GM18858 (cell line): Measurements from ENCODE around the gene HIGD2A.

ENCODE experiments used
- ATAC-seq: cut with Tn5 transposase; IDR thresholded peaks from one replicate; pipeline ENCODE4 v1.9.1; 2021; ENCODE audit not compliant: unreplicated experiment

Gene HIGD2A

DNA sequence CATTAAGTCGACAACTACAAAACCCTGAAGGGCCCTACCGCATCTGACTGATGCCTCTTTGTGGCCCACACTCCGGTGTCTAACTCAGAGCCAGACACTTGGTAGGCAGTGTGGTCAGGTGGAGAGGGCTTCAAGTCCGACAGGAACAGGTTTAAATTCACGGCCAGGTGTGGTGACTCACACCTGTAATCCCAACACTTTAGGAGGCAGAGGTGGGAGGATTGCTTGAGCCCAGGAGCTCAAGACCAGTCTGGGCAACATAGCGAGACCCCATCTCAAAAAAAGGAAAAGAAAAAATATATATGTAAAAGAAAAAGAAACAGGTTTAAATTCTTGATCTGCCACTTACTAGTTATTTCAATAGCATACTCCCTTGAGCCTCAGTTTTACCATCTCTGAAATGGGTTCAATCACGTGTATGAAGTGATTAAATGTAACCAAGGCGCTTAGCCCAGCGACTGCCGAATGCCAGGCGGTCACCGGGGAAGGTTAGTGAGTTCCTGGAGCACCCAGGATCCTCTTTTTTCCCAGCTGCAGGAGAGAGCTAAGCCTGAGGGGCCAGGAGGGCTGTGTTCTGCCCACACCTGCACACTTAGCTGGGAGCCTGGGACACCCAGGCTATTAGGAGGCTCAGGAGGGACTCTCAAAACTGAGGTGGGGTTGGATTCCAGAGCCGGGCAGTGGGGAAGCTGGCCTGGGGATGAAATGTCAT is 26.8 kb downstream of the HIGD2A start:
- ATAC-seq, result no peak

GRCh38 chr5:176415952-176416924 is 27.7 kb downstream of the HIGD2A start, which contains the start of gene CLTB:
CLTB (minus strand) TSS chr5:176416539; CDS start chr5:176416363, 176 bp downstream.
- peak; percentile 81 for ATAC-seq

GRCh38 chr5:176416965-176417364 is 28.4 kb downstream of the HIGD2A start:
- no peak for ATAC-seq

DNA sequence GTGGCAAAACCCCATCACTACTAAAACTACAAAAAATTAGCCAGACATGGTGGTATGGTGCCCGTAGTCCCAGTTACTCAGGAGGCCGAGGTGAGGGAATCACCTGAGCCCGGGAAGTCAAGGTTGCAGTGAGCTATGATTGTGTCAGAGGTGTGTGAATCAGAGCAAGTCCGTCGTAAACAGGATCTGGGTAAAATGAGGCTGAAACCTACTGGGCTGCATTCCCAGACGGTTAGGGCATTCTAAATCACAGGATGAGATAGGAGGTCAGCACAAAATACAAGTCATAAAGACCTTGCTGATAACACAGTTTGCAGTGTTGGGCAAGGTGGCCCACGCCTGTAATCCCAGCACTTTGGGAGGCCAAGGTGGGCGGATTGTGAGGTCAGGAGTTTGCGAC is 29.7 kb downstream of the HIGD2A start:
- no peak for ATAC-seq

DNA sequence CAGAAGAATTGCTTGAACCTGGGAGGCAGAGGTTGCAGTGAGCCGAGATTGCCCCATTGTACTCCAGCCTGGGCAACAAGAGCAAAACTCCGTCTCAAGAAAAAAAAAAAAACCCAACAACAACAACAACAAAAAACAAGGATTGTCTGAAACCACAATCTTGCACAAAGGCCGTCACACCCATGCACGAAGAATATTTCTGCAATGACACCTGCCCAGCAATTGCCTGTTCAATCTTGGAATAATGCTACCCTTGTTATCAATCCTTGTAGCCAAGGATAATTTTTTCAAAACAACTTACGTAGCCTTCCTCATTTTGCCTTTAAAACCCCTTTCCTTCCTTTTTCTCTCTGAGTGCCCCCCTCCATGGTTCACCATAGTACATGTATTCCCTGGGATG is 31.5 kb downstream of the HIGD2A start:
- ATAC-seq, result no peak

DNA sequence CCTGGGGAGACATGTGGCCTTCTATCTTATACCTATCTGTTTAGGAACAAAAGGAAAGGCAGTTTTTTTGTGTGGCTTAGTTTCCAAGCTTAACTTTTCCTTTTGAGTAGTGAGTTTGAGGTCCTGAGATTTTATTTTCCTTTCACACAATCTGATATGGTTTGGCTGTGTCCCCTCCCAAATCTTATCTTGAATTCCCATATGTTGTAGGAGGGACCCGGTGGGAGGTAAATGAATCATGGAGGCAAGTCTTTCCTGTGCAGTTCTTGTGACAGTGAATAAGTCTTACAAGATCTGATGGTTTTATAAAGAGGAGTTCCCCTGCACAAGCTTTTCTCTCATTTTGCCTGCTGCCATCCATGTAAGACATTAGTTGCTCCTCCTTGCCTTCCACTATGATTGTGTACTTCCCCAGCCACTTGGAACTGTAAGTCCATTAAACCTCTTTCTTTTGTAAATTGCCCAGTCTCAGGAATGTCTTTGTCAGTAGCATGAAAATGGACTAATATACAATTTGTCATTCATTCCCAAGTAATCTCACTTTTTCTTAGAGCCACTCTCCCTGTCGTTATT is 32.5 kb downstream of the HIGD2A start:
- ATAC-seq, result no peak

DNA sequence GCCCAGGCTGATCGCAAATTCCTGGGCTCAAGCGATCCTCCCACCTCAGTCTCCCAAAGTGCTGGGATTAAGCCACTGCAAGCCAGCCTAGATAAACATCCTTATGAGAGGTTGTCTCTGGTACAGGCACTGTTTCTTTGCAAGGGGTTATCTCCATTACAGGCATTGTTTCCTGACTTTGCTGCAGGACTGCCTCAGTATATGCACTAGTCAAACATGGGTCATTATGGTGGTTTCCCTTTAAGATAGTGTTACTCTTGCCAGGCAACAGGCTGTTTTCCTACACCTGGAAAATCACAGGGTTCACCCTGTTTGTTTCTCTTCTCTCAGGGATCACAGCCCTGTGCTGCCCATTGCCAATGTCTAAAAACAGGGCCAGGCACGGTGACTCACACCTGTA is 35.6 kb downstream of the HIGD2A start:
- ATAC-seq, result no peak

- ATAC-seq, result no peak
These were observed 36.6 kb downstream of the HIGD2A start for GRCh38 chr5:176425138-176425537.

GRCh38 chr5:176425791-176426190 is 37.2 kb downstream of the HIGD2A start:
- no peak for ATAC-seq

DNA sequence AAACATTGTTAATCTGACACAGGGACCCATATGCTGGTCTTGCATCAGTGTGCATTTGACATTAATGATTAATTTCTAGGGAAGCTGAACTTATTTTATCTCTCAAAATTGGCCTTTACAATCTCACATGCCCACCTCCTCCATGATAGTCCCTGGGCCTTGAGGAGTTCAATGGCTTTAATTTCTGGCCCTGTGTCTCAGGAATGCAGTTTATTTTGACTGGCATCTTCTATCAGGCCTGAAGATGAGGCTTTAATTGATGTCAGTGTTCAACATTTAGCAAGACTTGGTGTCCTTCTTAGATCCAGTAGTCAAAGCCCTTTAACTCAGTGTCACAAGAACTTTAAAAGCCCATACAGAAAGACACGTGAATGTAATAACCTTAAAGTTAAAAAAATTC is 38.3 kb downstream of the HIGD2A start:
- ATAC-seq, result no peak

DNA sequence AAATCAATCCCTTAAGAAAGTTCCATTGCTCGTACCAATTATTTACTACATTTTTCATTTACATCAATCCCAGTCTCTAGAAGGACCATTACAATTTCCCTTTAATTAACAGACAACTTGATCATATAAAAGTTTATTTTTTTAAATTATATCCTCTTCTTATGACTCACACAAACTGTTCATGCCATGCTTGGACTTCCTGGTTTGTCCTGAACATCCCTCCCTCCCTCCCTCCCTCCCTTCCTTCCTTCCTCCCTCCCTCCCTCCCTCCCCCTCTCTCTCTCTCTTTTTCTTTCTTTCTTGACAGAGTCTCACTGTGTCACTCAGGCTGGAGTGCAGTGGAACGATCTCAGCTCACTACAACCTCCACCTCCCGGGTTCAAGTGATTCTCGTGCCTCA is 39.4 kb downstream of the HIGD2A start:
- no peak for ATAC-seq

DNA sequence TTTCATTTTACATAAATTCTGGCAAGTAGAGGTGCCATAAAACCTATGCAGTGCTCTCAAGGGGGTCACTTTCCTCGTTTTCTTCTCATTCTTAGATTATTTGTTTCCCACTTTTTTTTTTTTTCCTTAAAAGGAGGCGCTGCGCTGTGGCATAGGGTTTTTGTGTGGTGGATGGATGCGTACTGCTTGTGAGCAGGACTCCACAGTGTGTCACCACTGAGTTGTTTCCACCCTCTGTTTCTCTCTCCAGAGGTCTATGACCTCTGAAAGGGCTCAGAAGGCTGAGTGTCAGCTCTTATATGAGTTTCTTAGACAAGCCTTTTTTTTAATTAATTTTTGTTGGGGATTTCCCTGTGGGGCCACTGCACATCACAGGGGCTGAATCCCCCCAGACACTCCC is 41.4 kb downstream of the HIGD2A start:
- no peak for ATAC-seq

DNA sequence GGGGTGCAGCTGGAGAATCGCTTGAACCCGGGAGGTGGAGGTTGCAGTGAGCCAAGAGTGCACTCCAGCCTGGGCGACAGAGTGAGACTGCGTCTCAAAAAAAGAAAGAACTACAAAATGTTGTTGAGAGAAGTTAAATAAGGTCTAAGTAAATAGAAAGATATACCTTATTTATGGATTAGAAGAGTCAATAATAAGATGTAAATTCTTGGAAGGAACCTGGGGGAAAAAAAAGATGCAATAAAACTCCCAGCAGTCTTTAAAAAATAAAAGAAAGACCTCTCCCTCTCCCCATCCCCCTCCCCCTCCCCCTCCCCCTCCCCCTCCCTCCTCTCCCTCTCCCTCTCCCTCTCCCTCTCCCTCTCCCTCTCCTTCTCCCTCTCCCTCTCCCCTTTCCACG is 44.2 kb downstream of the HIGD2A start:
- no peak for ATAC-seq

DNA sequence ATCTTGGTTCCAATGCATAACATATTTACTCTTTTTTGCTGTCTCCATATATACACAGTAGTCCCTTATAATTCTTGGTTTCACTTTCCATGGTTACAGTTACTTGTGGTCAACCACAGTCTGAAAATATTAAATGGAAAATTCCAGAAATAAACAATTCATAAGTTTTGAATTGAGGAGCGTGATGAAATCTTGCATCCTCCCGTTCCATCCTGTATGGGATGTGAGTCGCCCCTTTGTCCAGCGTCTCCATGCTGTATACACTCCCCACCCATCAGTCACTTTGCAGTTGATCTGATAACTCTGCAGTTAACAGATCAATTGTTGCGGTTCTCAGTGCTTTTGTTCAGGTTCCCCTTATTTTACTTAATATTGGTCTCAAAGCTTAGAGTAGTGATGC is 48.1 kb downstream of the HIGD2A start:
- no peak for ATAC-seq

DNA sequence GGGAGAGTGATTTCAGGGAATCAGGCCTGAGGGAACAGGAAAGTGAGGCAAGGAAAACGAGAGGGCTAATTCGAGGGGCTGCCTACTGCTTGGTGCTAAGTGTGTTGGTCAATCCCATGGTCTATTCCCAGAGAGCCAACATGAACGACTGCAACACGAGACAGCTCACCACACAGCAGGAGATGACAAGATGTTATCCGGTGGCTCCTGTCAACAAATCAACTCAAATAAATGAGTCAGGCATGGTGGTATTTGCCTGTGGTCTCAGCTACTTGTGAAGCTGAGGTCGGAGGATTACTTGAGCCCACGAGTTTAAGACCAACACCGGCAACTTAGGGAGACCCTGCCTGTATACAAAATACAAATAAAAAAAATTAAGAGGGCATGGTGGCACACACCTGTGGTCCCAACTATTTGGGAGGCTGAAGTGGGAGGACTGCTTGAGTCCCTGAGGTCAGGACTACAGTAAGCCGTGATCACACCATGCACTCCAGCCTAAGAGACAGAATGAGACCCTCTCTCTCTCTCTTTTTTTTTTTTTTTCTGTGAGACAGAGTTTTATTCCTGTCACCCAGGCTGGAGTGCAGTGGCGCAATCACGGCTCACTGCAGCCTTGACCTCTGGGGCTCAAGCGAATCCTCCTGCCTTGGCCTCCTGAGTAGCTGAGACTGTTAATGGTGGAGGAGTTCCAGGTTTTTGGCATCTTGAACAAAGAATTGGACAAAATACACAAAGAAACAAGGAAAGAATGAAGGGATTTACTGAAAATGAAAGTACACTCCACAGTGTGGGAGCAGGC is 50.6 kb downstream of the HIGD2A start:
- ATAC-seq, result no peak
